ENCODE results near the gene ATP8A2.

DNA sequence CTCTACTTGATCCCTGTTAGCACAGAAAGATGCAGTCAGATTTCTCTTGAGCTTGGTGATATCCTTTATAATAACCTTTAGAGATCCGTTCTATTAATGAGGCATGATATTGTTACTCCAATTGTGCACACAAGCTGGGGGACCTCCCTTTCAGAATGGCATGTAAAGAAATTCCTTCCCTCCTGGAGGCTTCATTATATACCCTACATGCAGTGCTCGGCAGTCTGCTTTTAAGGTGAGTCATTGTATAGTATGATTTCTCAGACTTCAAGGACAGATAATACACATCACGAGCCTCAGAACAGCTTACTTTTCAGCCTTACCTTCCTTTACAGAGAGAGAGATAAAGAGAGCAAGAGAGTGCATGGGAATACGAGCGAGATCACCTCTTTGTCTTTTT lies 261.3 kb downstream of the ATP8A2 start:
- TF ChIP-seq POLR2A (IDR thresholded peaks at IDR 0.05) (no peak), POLR2AphosphoS5 (IDR thresholded peaks at IDR 0.05) (no peak), EP300 (IDR thresholded peaks at IDR 0.05) (no peak)
- TF ChIP-seq, protein P1, sequence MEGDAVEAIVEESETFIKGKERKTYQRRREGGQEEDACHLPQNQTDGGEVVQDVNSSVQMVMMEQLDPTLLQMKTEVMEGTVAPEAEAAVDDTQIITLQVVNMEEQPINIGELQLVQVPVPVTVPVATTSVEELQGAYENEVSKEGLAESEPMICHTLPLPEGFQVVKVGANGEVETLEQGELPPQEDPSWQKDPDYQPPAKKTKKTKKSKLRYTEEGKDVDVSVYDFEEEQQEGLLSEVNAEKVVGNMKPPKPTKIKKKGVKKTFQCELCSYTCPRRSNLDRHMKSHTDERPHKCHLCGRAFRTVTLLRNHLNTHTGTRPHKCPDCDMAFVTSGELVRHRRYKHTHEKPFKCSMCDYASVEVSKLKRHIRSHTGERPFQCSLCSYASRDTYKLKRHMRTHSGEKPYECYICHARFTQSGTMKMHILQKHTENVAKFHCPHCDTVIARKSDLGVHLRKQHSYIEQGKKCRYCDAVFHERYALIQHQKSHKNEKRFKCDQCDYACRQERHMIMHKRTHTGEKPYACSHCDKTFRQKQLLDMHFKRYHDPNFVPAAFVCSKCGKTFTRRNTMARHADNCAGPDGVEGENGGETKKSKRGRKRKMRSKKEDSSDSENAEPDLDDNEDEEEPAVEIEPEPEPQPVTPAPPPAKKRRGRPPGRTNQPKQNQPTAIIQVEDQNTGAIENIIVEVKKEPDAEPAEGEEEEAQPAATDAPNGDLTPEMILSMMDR (IDR thresholded peaks at IDR 0.05), result no peak
